Activated naive CD4-positive, alpha-beta T cell treated with Interleukin-2 at 50 U/mL for 16 hours (primary cell): ENCODE results near the gene PSME4.
"Not testable (repeated sequence)": the region's sequence is repeated elsewhere in the genome, so short reads cannot be mapped to it uniquely, and the experiment has no call there.

ENCODE experiments used
- DNase-seq: peaks from one replicate; pipeline ENCODE4 v3.0.0-alpha.2; 2020

PSME4 gene

GRCh38 chr2:53886406-53887280, 84.2 kb downstream of the PSME4 start:
- no peak for DNase-seq

GRCh38 chr2:53884883-53885282, 85.9 kb downstream of the PSME4 start:
- no peak for DNase-seq

- DNase-seq: no peak
Measured at GRCh38 chr2:53881986-53882385, 88.8 kb downstream of the PSME4 start.

GRCh38 chr2:53881360-53881759, 89.4 kb downstream of the PSME4 start:
- DNase-seq: no peak

- DNase-seq: no peak
Measured at GRCh38 chr2:53880756-53881155, 90.0 kb downstream of the PSME4 start.

GRCh38 chr2:53877556-53877955, 93.2 kb downstream of the PSME4 start:
- no peak for DNase-seq

GRCh38 chr2:53877112-53877511, 93.7 kb downstream of the PSME4 start:
- no peak for DNase-seq

- DNase-seq: no peak
Measured at GRCh38 chr2:53874401-53874950, 96.3 kb downstream of the PSME4 start.

- no peak for DNase-seq
Measured at GRCh38 chr2:53867773-53868172, 103.0 kb downstream of the PSME4 start.

GRCh38 chr2:53867169-53867568, 103.6 kb downstream of the PSME4 start:
- no peak for DNase-seq

- DNase-seq: no peak
Measured at GRCh38 chr2:53865962-53866361, 104.8 kb downstream of the PSME4 start.

- no peak for DNase-seq
Measured at GRCh38 chr2:53865264-53865663, 105.5 kb downstream of the PSME4 start.

- no peak for DNase-seq
Measured at GRCh38 chr2:53863538-53864227, 107.1 kb downstream of the PSME4 start.

GRCh38 chr2:53861824-53862223, 109.0 kb downstream of the PSME4 start:
- DNase-seq: no peak

GRCh38 chr2:53859206-53860181, 111.3 kb downstream of the PSME4 start, which contains the start of gene GPR75:
Gene GPR75 (minus strand): TSS chr2:53859967. CDS start chr2:53854756, 5,211 bp downstream.
- DNase-seq: no peak

- DNase-seq: no peak
Measured at GRCh38 chr2:53856272-53856671, 114.5 kb downstream of the PSME4 start.

- no peak for DNase-seq
Measured at GRCh38 chr2:53854678-53855077, 116.1 kb downstream of the PSME4 start.

- no peak for DNase-seq
Measured at GRCh38 chr2:53852532-53852931, 118.3 kb downstream of the PSME4 start.

GRCh38 chr2:53851052-53851757, 119.6 kb downstream of the PSME4 start:
- DNase-seq: not testable (repeated sequence)

- no peak for DNase-seq
Measured at GRCh38 chr2:53848062-53848461, 122.7 kb downstream of the PSME4 start.

GRCh38 chr2:53843595-53843994, 127.2 kb downstream of the PSME4 start:
- no peak for DNase-seq

GRCh38 chr2:53842891-53843290, 127.9 kb downstream of the PSME4 start:
- no peak for DNase-seq
